ENCODE results near the gene ST6GALNAC6.

Gene ST6GALNAC6

GRCh38 chr9:127915801-127916719 lies 16.7 kb upstream of the ST6GALNAC6 start:
- DNase-seq: no peak

- no peak for DNase-seq
These were observed 15.9 kb upstream of the ST6GALNAC6 start for GRCh38 chr9:127915325-127915752.

GRCh38 chr9:127913682-127914081 lies 14.3 kb upstream of the ST6GALNAC6 start:
- no peak for DNase-seq

GRCh38 chr9:127912882-127913281 lies 13.5 kb upstream of the ST6GALNAC6 start:
- no peak for DNase-seq

GRCh38 chr9:127912296-127912695 lies 12.9 kb upstream of the ST6GALNAC6 start:
- no peak for DNase-seq

GRCh38 chr9:127910613-127911205 lies 11.3 kb upstream of the ST6GALNAC6 start:
- DNase-seq: no peak

GRCh38 chr9:127909839-127910273 lies 10.5 kb upstream of the ST6GALNAC6 start:
- DNase-seq: no peak

GRCh38 chr9:127908660-127908926 lies 9.2 kb upstream of the ST6GALNAC6 start:
- no peak for DNase-seq

GRCh38 chr9:127907867-127908659 lies 8.7 kb upstream of the ST6GALNAC6 start:
- no peak for DNase-seq

- DNase-seq: peak; percentile 64
These were observed 6.4 kb upstream of the ST6GALNAC6 start for GRCh38 chr9:127905788-127906191.

GRCh38 chr9:127905004-127905728 lies 5.8 kb upstream of the ST6GALNAC6 start:
- DNase-seq: peak; percentile 46

GRCh38 chr9:127904561-127905003 lies 5.2 kb upstream of the ST6GALNAC6 start:
- DNase-seq: no peak

- peak; percentile 68 for DNase-seq
These were observed 4.4 kb upstream of the ST6GALNAC6 start for GRCh38 chr9:127903557-127904475.

GRCh38 chr9:127898433-127899127 lies 823 bp downstream of the ST6GALNAC6 start:
- DNase-seq: peak; percentile 22

- peak; percentile 42 for DNase-seq
These were observed 2.2 kb downstream of the ST6GALNAC6 start for GRCh38 chr9:127897193-127897692.

- no peak for DNase-seq
These were observed 2.8 kb downstream of the ST6GALNAC6 start for GRCh38 chr9:127896395-127897192.

GRCh38 chr9:127895811-127896210 lies 3.6 kb downstream of the ST6GALNAC6 start:
- DNase-seq: no peak

GRCh38 chr9:127893392-127893791 lies 6.0 kb downstream of the ST6GALNAC6 start:
- DNase-seq: no peak

- DNase-seq: no peak
These were observed 6.6 kb downstream of the ST6GALNAC6 start for GRCh38 chr9:127892831-127893230.

GRCh38 chr9:127890053-127890452 lies 9.3 kb downstream of the ST6GALNAC6 start:
- DNase-seq: no peak
